ENCODE measurements around the gene RNF224.

DNA sequence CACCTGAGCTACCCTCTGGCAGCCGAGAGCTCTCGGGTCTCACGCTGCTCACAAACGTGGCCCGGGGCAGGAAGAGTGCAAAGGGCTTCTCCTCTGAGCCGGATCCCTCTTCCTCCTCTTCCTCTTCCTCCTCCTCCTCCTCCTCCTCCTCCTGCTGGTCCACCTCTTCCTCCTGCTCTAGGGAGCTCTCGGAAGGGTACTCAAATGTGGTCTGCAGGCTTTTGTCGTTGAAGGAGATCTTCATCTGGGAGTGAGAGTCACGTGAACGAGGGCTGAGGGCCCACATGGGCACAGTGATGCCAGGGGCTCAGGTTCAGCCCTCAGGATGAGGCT, 34.9 kb upstream of the RNF224 start:
- TF ChIP-seq, protein P1, sequence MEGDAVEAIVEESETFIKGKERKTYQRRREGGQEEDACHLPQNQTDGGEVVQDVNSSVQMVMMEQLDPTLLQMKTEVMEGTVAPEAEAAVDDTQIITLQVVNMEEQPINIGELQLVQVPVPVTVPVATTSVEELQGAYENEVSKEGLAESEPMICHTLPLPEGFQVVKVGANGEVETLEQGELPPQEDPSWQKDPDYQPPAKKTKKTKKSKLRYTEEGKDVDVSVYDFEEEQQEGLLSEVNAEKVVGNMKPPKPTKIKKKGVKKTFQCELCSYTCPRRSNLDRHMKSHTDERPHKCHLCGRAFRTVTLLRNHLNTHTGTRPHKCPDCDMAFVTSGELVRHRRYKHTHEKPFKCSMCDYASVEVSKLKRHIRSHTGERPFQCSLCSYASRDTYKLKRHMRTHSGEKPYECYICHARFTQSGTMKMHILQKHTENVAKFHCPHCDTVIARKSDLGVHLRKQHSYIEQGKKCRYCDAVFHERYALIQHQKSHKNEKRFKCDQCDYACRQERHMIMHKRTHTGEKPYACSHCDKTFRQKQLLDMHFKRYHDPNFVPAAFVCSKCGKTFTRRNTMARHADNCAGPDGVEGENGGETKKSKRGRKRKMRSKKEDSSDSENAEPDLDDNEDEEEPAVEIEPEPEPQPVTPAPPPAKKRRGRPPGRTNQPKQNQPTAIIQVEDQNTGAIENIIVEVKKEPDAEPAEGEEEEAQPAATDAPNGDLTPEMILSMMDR (IDR thresholded peaks at IDR 0.05): no peak
- TF ChIP-seq POLR2A (IDR thresholded peaks at IDR 0.05): no peak
